ENCODE data around the gene ATP8B3. TPM values are rescaled to one million over a fixed set of nuclear protein-coding genes. Genes with fewer than 3 reads are reported as not detected.

ATP8B3 gene
- total and polyA plus RNA-seq, 8 donors, result 0.89 to 2.5 (median 1.5) TPM

- Histone ChIP-seq H3K4me3 (peak overlapping the region; percentile 36 to 51), H3K27ac (peak overlapping the region; percentile 92 to 97), H3K9me3 (no peaks in the 10 kb centered on the region), H3K36me3 (peaks cover 0 to 7% of the 10 kb centered on the region in 2 donors), H3K27me3 (no peaks in the 10 kb centered on the region), H3K4me1 (peaks cover 54 to 100% of the 10 kb centered on the region in 2 donors)
- DNase-seq (peak in 3 of 4 donors; percentile 71 to 96 (median 89)), ATAC-seq (peak; percentile 65)
- no peak for TF ChIP-seq CTCF (IDR thresholded peaks at IDR 0.05)
- intact Hi-C loops (cut with DNase I), result no loop called here
Measured at GRCh38 chr19:1856698-1857603, 44.9 kb upstream of the ATP8B3 start.

GRCh38 chr19:1856345-1856697 is 44.2 kb upstream of the ATP8B3 start:
- Histone ChIP-seq H3K27me3 (no peaks in the 10 kb centered on the region), H3K27ac (peak overlapping the region; percentile 92 to 97), H3K36me3 (peaks cover 0 to 7% of the 10 kb centered on the region in 2 donors), H3K4me1 (peaks cover 48 to 99% of the 10 kb centered on the region in 2 donors), H3K9me3 (no peaks in the 10 kb centered on the region), H3K4me3 (peak overlapping the region; percentile 36 to 51)
- TF ChIP-seq CTCF (IDR thresholded peaks at IDR 0.05), result no peak
- intact Hi-C loops (cut with DNase I), result no loop called here
- ATAC-seq (no peak), DNase-seq (no peak)

GRCh38 chr19:1855828-1856255 is 43.8 kb upstream of the ATP8B3 start:
- ATAC-seq, result no peak
- intact Hi-C loops (cut with DNase I), result no loop called here

GRCh38 chr19:1855040-1855827 is 43.2 kb upstream of the ATP8B3 start:
- intact Hi-C loops (cut with DNase I), result no loop called here

More at GRCh38 chr19:1855828-1856255, 43.8 kb upstream of the ATP8B3 start:
- Histone ChIP-seq H3K36me3 (peaks cover 0 to 7% of the 10 kb centered on the region in 2 donors), H3K27me3 (no peaks in the 10 kb centered on the region), H3K9me3 (no peaks in the 10 kb centered on the region), H3K27ac (peak overlapping the region; percentile 92 to 97), H3K4me1 (peaks cover 47 to 94% of the 10 kb centered on the region in 2 donors), H3K4me3 (peak overlapping the region in 1 of 2 donors; percentile 51)
- DNase-seq, result peak in 1 of 4 donors; percentile 44
- no peak for TF ChIP-seq CTCF (IDR thresholded peaks at IDR 0.05)

More at GRCh38 chr19:1855040-1855827, 43.2 kb upstream of the ATP8B3 start:
- no peak for TF ChIP-seq CTCF (IDR thresholded peaks at IDR 0.05)
- ATAC-seq (peak; percentile 68), DNase-seq (peak in 3 of 4 donors; percentile 87 to 98 (median 92))
- Histone ChIP-seq H3K9me3 (no peaks in the 10 kb centered on the region), H3K27me3 (no peaks in the 10 kb centered on the region), H3K36me3 (peaks cover 0 to 7% of the 10 kb centered on the region in 2 donors), H3K27ac (peak overlapping the region; percentile 92 to 97), H3K4me3 (peak overlapping the region in 1 of 2 donors; percentile 51), H3K4me1 (peaks cover 41 to 88% of the 10 kb centered on the region in 2 donors)
